A673 (cell line): ENCODE data around the gene TM6SF1. TPM values are rescaled to one million over a fixed set of nuclear protein-coding genes. Genes with fewer than 3 reads are reported as not detected.

ENCODE experiments used
- BruUV-seq: library from RNA; stranded (reverse); fragments of 400-500 nt; replicated peaks from 2 replicates; lab custom pipeline; 2021; lab: Mats Ljungman, UMichigan
- CTCF ChIA-PET: fragments of 300-600 bp; sonication (Branson Sonifier 250); formaldehyde crosslinking; loops from one replicate; lab custom pipeline; 2022; ENCODE audit warnings: antibody characterized with exemption; lab: Charles Lee
- POLR2A ChIA-PET: fragments of 300-600 bp; sonication (Branson Sonifier 250); formaldehyde crosslinking; loops from one replicate; lab custom pipeline; 2022; ENCODE audit warnings: antibody characterized with exemption; ENCODE audit not compliant: low non-redundant PET; lab: Charles Lee
- DNase-seq: peaks from one replicate; pipeline ENCODE4 v3.0.0-alpha.2; 2015; ENCODE audit warnings: low spot score
- H3K27ac ChIP-seq: fragments of 200-600 bp; sonication (generic); 2 replicates; pipeline ENCODE4 v1.5.1; 2016; ENCODE audit warnings: mixed run types, low read depth, mild to moderate bottlenecking, mixed read lengths, antibody characterized with exemption, low read length; ENCODE audit not compliant: poor library complexity, severe bottlenecking
- H3K27me3 ChIP-seq: fragments of 200-600 bp; sonication (generic); replicated peaks from 2 replicates; pipeline ENCODE4 v1.6.1; 2017; ENCODE audit warnings: mixed run types, low read depth, mild to moderate bottlenecking, mixed read lengths, antibody characterized with exemption, low read length; ENCODE audit not compliant: insufficient read depth, poor library complexity
- H3K36me3 ChIP-seq: fragments of 200-600 bp; sonication (generic); 2 replicates; pipeline ENCODE4 v1.6.1; 2016; ENCODE audit warnings: mixed run types, mild to moderate bottlenecking, mixed read lengths, antibody characterized with exemption, low read length; ENCODE audit not compliant: insufficient read depth, poor library complexity, severe bottlenecking
- H3K4me1 ChIP-seq: fragments of 200-600 bp; sonication (generic); 2 replicates; pipeline ENCODE4 v1.6.1; 2017; ENCODE audit warnings: mixed run types, mild to moderate bottlenecking, mixed read lengths, antibody characterized with exemption, low read length; ENCODE audit not compliant: insufficient read depth, poor library complexity, severe bottlenecking
- H3K4me3 ChIP-seq: fragments of 200-600 bp; sonication (generic); 2 replicates; pipeline ENCODE4 v1.5.1; 2016; ENCODE audit warnings: low read depth, mixed run types, mild to moderate bottlenecking, mixed read lengths, low read length; ENCODE audit not compliant: poor library complexity, severe bottlenecking
- H3K9me3 ChIP-seq: fragments of 200-600 bp; sonication (generic); 2 replicates; pipeline ENCODE4 v1.6.1; 2016; ENCODE audit warnings: mixed run types, low read depth, mild to moderate bottlenecking, mixed read lengths, antibody characterized with exemption, low read length; ENCODE audit not compliant: poor library complexity, severe bottlenecking
- EZH2 ChIP-seq: fragments of 200-600 bp; sonication (generic); IDR thresholded peaks from 2 replicates; pipeline ENCODE4 v1.6.1; 2017; ENCODE audit warnings: borderline replicate concordance, low read depth, mild to moderate bottlenecking, mixed read lengths, antibody characterized with exemption, low read length; ENCODE audit not compliant: poor library complexity, severe bottlenecking
- intact Hi-C: fragments of 100-400 bp; cut with micrococcal nuclease; formaldehyde crosslinking; loops from one replicate; pipeline ENCODE4 v1.10.0; 2022; ENCODE audit not compliant: unreplicated experiment
- total RNA-seq: library from RNA; stranded (reverse); gene quantifications from 2 replicates; pipeline ENCODE4 v1.2.3, GENCODE V29; 2021
- TF ChIP-seq, protein P1 (sequence below): fragments of 300-800, 200-600 bp; sonication (generic); conservative IDR thresholded peaks from 2 replicates; pipeline ENCODE4 v1.5.1; 2017; ENCODE audit warnings: low read depth, mild to moderate bottlenecking, antibody characterized with exemption, low read length, moderate library complexity, mixed read lengths

The TM6SF1 gene
- total RNA-seq, 1 experiment from 2014 or later: 1.8 TPM

- peaks cover 53% of the 10 kb centered on the region for H3K4me1 ChIP-seq
- no peaks in the 10 kb centered on the region for H3K36me3 ChIP-seq
- ChIA-PET CTCF (interaction anchor here (0.6 kb wide), 1 partner anchor 829 kb away, joined by 4 read pairs; no protein-coding TSS in a partner anchor), POLR2A (no interaction called here)
- no peak for TF ChIP-seq EZH2
- TF ChIP-seq, protein P1, sequence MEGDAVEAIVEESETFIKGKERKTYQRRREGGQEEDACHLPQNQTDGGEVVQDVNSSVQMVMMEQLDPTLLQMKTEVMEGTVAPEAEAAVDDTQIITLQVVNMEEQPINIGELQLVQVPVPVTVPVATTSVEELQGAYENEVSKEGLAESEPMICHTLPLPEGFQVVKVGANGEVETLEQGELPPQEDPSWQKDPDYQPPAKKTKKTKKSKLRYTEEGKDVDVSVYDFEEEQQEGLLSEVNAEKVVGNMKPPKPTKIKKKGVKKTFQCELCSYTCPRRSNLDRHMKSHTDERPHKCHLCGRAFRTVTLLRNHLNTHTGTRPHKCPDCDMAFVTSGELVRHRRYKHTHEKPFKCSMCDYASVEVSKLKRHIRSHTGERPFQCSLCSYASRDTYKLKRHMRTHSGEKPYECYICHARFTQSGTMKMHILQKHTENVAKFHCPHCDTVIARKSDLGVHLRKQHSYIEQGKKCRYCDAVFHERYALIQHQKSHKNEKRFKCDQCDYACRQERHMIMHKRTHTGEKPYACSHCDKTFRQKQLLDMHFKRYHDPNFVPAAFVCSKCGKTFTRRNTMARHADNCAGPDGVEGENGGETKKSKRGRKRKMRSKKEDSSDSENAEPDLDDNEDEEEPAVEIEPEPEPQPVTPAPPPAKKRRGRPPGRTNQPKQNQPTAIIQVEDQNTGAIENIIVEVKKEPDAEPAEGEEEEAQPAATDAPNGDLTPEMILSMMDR: no peak
- intact Hi-C loops: no loop called here
- H3K9me3 ChIP-seq: no peaks in the 10 kb centered on the region
- H3K4me3 ChIP-seq: no peak overlapping the region
- H3K27ac ChIP-seq: peak overlapping the region; percentile 65
- no peaks in the 10 kb centered on the region for H3K27me3 ChIP-seq
- BruUV-seq: no TSS peak
- no peak for DNase-seq
These were observed 44.7 kb upstream of the TM6SF1 start for GRCh38 chr15:83062768-83063180.

- no peak for DNase-seq
- no peak overlapping the region for H3K4me3 ChIP-seq
- intact Hi-C loops: no loop called here
- no peak overlapping the region for H3K27ac ChIP-seq
- H3K9me3 ChIP-seq: no peaks in the 10 kb centered on the region
- no peaks in the 10 kb centered on the region for H3K36me3 ChIP-seq
- BruUV-seq: no TSS peak
- peaks cover 48% of the 10 kb centered on the region for H3K4me1 ChIP-seq
- no peak for TF ChIP-seq EZH2
- TF ChIP-seq, protein P1: no peak
- POLR2A ChIA-PET: no interaction called here
- H3K27me3 ChIP-seq: no peaks in the 10 kb centered on the region
- CTCF ChIA-PET: no interaction called here
These were observed 43.9 kb upstream of the TM6SF1 start for GRCh38 chr15:83063551-83063950.

- no peaks in the 10 kb centered on the region for H3K9me3 ChIP-seq
- H3K27me3 ChIP-seq: no peaks in the 10 kb centered on the region
- TF ChIP-seq, protein P1: no peak
- TF ChIP-seq EZH2: no peak
- intact Hi-C loops: no loop called here
- H3K4me3 ChIP-seq: peak overlapping the region; percentile 95
- no TSS peak for BruUV-seq
- ChIA-PET CTCF (no interaction called here), POLR2A (no interaction called here)
- no peaks in the 10 kb centered on the region for H3K36me3 ChIP-seq
- peaks cover 48% of the 10 kb centered on the region for H3K4me1 ChIP-seq
- H3K27ac ChIP-seq: no peak overlapping the region
- no peak for DNase-seq
These were observed 42.6 kb upstream of the TM6SF1 start for GRCh38 chr15:83064859-83065258.
